GM10248 (cell line): ENCODE results near the gene TPK1.

Experiments
- CTCF ChIA-PET: fragments of 300-600 bp; sonication (Branson Sonifier 250); formaldehyde crosslinking; extraction: SDS; loops from one replicate; lab custom pipeline; 2021; ENCODE audit warnings: antibody characterized with exemption; lab: Yijun Ruan, JAX
- POLR2A ChIA-PET: fragments of 350-650 bp; sonication (Branson Sonifier 250); formaldehyde crosslinking; extraction: SDS; loops from one replicate; lab custom pipeline; 2020; ENCODE audit warnings: antibody characterized with exemption; lab: Yijun Ruan, JAX
- DNase-seq: peaks from one replicate; pipeline ENCODE4 v3.0.0; 2012; ENCODE audit errors: extremely low spot score
- TF ChIP-seq, protein P1 (sequence below): IDR thresholded peaks from 2 replicates; pipeline ENCODE4 v1.5.1; 2012; ENCODE audit warnings: mild to moderate bottlenecking, low read depth; ENCODE audit errors: extremely low read depth, missing control alignments, control extremely low read depth

TPK1 gene

GRCh38 chr7:144738708-144739314 is 97.0 kb downstream of the TPK1 start:
- TF ChIP-seq, protein P1, sequence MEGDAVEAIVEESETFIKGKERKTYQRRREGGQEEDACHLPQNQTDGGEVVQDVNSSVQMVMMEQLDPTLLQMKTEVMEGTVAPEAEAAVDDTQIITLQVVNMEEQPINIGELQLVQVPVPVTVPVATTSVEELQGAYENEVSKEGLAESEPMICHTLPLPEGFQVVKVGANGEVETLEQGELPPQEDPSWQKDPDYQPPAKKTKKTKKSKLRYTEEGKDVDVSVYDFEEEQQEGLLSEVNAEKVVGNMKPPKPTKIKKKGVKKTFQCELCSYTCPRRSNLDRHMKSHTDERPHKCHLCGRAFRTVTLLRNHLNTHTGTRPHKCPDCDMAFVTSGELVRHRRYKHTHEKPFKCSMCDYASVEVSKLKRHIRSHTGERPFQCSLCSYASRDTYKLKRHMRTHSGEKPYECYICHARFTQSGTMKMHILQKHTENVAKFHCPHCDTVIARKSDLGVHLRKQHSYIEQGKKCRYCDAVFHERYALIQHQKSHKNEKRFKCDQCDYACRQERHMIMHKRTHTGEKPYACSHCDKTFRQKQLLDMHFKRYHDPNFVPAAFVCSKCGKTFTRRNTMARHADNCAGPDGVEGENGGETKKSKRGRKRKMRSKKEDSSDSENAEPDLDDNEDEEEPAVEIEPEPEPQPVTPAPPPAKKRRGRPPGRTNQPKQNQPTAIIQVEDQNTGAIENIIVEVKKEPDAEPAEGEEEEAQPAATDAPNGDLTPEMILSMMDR = peak; percentile 59
- ChIA-PET CTCF (interaction anchor here (0.6 to 2.6 kb wide), 14 partner anchors 8 to 121 kb away, joined by 3 to 8 read pairs (median 3); no protein-coding TSS in a partner anchor), POLR2A (no interaction called here)
- DNase-seq = peak; percentile 18

GRCh38 chr7:144738146-144738545 is 97.7 kb downstream of the TPK1 start:
- CTCF ChIA-PET = interaction anchor here (0.6 to 2.6 kb wide), 12 partner anchors 7 to 122 kb away, joined by 3 to 8 read pairs (median 4); no protein-coding TSS in a partner anchor
- TF ChIP-seq, protein P1 = no peak
- POLR2A ChIA-PET = no interaction called here
- DNase-seq = no peak

DNA sequence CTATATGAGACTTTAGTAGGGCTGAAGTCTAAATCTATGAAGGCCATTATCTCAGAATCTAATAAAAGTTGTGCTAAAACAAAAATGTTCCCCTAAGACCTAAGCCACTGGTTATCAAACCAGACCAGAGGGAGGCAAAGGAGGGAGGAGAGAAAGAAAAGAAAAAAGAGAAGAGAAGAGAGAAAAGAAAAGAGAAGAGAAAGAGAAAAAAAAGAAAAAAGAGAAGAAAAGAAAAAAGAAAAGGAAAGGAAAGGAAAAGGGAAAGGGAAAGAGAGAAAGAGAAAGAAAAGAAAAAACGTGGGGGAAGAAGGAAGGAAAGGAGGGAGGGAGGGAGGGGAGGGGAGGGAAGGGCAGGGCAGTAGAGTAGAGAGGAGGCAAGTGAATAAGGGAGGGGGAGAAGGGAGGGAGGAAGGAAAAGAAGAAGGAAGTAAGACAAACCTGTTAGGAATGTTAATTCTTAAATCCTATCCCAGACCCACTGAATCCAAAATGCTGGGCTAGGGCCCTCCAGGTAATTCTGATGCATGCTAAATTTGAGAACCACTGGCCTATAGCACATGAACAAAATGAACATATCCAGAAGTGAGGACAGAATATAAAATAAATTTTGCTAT is 98.9 kb downstream of the TPK1 start:
- DNase-seq = no peak
- ChIA-PET POLR2A (no interaction called here), CTCF (interaction anchor here (0.8 to 1.3 kb wide), 2 partner anchors 10 to 16 kb away, joined by 3 read pairs; no protein-coding TSS in a partner anchor)
- TF ChIP-seq, protein P1 = no peak

- no peak for DNase-seq
- CTCF ChIA-PET = no interaction called here
- POLR2A ChIA-PET = no interaction called here
- TF ChIP-seq, protein P1 = no peak
Measured at GRCh38 chr7:144735505-144736276, 100.2 kb downstream of the TPK1 start.

GRCh38 chr7:144731661-144732351 is 104.0 kb downstream of the TPK1 start:
- POLR2A ChIA-PET = no interaction called here
- CTCF ChIA-PET = interaction anchor here (1.6 to 2.0 kb wide), 2 partner anchors 8 to 17 kb away, joined by 4 to 8 read pairs; no protein-coding TSS in a partner anchor
- TF ChIP-seq, protein P1 = no peak
- no peak for DNase-seq

DNA sequence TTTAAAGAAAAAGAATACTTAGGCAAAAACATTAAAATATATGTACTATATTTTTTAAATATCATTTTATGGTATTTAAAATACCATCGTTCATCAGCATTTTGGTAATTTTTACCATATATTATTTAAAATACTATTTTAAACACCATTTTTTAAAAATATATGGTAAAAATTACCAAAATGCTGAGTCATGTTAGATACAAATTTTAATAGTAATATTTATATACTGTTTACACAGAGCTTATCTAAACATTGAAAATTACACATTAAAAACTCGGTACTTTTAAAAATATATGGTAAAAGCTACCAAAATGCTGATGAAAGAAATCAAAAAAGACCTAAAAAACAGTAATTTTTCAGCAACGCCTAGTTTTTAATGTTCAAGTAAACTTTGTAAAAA is 105.6 kb downstream of the TPK1 start:
- DNase-seq = no peak
- POLR2A ChIA-PET = no interaction called here
- TF ChIP-seq, protein P1 = no peak
- CTCF ChIA-PET = interaction anchor here (2.0 kb wide), 1 partner anchor 9 kb away, joined by 8 read pairs; no protein-coding TSS in a partner anchor
